Superior temporal gyrus (tissue), 1 donor: Measurements from ENCODE around the gene CAMTA1.
A peak's percentile ranks its signal among the peaks of the same experiment; 100 is the strongest.

ENCODE experiments used
- DNase-seq: peaks from one replicate; pipeline ENCODE4 v3.0.0-alpha.2; 2016; ENCODE audit errors: extremely low spot score

CAMTA1 gene

GRCh38 chr1:7339953-7340352 lies 554.7 kb downstream of the CAMTA1 start:
- DNase-seq: no peak

- DNase-seq: peak; percentile 54
Measured at GRCh38 chr1:7341145-7341905, 556.1 kb downstream of the CAMTA1 start.

GRCh38 chr1:7343882-7344281 lies 558.6 kb downstream of the CAMTA1 start:
- DNase-seq: no peak

- no peak for DNase-seq
Measured at GRCh38 chr1:7344299-7344698, 559.0 kb downstream of the CAMTA1 start.

GRCh38 chr1:7345516-7345915 lies 560.3 kb downstream of the CAMTA1 start:
- no peak for DNase-seq

- DNase-seq: no peak
Measured at GRCh38 chr1:7346070-7346596, 560.9 kb downstream of the CAMTA1 start.

GRCh38 chr1:7346600-7347570 lies 561.6 kb downstream of the CAMTA1 start:
- DNase-seq: no peak

- DNase-seq: no peak
Measured at GRCh38 chr1:7348073-7348472, 562.8 kb downstream of the CAMTA1 start.

GRCh38 chr1:7348580-7348979 lies 563.3 kb downstream of the CAMTA1 start:
- no peak for DNase-seq

- DNase-seq: no peak
Measured at GRCh38 chr1:7350804-7351203, 565.5 kb downstream of the CAMTA1 start.

- DNase-seq: no peak
Measured at GRCh38 chr1:7351649-7352048, 566.4 kb downstream of the CAMTA1 start.

GRCh38 chr1:7352364-7352763 lies 567.1 kb downstream of the CAMTA1 start:
- DNase-seq: no peak

- DNase-seq: no peak
Measured at GRCh38 chr1:7352974-7353373, 567.7 kb downstream of the CAMTA1 start.

GRCh38 chr1:7355646-7356045 lies 570.4 kb downstream of the CAMTA1 start:
- no peak for DNase-seq

GRCh38 chr1:7356079-7356478 lies 570.8 kb downstream of the CAMTA1 start:
- no peak for DNase-seq

- no peak for DNase-seq
Measured at GRCh38 chr1:7358425-7358824, 573.2 kb downstream of the CAMTA1 start.

GRCh38 chr1:7360526-7360925 lies 575.3 kb downstream of the CAMTA1 start:
- DNase-seq: no peak

GRCh38 chr1:7362947-7363346 lies 577.7 kb downstream of the CAMTA1 start:
- no peak for DNase-seq

GRCh38 chr1:7363450-7363849 lies 578.2 kb downstream of the CAMTA1 start:
- no peak for DNase-seq

- DNase-seq: no peak
Measured at GRCh38 chr1:7365706-7366105, 580.5 kb downstream of the CAMTA1 start.

- no peak for DNase-seq
Measured at GRCh38 chr1:7366286-7366954, 581.2 kb downstream of the CAMTA1 start.
